GM18507 (cell line): ENCODE measurements around the gene GID8.
A peak's percentile ranks its signal among the peaks of the same experiment; 100 is the strongest.

Experiments
- DNase-seq: peaks from one replicate; pipeline ENCODE4 v3.0.0; 2011; ENCODE audit warnings: low read depth; ENCODE audit not compliant: insufficient read length; ENCODE audit errors: extremely low spot score
- FAIRE-seq: peaks from 2 replicates; lab custom pipeline; 2011; peaks lifted over from hg19 to GRCh38; lab: Jason Lieb, UNC

GID8 gene

DNA sequence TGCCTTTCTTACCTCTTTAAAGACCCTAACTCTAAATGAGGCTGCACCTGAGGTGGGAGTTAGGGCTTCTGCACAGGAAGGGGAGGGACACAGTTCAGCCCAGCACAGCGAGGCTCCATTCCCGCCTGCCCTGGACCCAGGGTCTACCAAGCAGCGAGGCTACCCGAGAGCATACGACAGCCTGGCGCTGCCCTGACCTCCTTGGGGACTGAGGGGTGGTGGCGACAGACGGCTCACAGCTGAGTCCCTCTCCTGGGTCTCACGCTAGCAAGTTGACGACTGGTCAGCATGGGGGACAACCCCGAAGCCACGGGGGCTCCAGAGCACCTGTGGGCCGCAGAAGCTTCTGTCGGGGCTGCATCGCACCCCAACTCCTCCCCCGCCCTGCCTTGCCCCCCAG lies 38.9 kb downstream of the GID8 start:
- no peak for FAIRE-seq
- DNase-seq: no peak

DNA sequence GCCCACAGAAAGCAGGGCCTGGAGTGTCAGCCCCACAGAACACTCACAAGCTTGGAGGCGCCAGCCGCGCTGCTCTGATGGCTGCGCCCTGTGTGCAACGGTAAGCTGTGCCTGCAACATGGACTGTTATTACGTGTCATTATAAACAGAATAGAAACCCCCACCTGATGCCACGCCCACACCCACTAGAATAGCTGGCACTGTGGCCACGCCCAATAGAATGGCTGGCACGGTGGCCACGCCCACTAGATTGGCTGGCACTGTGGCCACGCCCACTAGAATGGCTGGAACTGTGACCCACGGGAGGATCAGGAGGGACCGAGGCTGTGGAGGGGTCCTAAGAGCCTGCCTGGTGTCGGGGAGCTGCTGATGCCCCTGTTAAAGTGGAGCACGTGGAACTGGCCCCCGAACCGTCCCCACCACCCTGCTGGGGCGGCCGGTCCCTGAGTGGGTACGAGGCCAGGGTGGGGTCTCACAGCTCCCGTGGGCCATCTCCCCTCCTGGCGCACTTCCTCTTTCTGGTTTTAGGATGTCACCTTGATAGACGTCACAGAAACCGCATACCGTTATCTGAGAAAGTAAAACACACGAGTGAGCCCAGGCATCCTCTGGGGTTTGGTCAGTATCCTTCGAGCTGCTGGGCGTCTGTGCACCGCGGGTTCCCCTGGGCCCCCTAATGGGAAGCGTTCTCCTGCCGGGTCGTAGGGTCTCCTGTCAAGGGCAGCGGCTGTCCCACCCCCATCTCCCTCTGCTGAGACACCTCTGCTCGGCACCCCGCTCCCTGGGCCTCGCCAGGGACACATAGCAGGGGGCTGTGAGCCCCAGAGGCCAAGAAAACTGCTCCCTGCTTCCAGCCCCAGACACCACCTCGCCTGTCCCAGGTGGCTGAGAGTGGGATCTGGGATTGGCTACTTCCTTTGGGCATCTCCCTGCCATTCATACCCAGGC lies 39.9 kb downstream of the GID8 start:
- FAIRE-seq: peak; percentile 89
- DNase-seq: peak; percentile 68

DNA sequence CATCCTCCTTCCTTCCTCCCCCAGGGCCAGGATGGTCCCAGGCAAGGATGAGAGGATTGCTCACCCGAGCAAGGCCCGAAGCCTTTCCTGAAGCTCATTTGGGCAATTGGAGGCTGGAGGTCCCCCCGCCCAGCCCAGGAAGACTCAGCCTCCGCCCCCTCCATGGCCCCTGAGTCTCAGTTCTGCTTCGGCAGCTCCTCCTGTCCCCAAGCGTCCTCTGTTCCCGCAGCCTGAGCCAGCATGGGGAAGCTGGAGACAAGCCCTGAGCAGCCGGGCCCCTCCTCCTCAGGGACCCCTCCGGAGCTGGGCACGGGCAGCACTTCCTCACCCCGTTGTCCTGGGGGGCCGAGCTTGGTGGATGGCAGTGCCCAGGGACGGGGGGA lies 40.6 kb downstream of the GID8 start:
- DNase-seq: no peak
- FAIRE-seq: no peak

DNA sequence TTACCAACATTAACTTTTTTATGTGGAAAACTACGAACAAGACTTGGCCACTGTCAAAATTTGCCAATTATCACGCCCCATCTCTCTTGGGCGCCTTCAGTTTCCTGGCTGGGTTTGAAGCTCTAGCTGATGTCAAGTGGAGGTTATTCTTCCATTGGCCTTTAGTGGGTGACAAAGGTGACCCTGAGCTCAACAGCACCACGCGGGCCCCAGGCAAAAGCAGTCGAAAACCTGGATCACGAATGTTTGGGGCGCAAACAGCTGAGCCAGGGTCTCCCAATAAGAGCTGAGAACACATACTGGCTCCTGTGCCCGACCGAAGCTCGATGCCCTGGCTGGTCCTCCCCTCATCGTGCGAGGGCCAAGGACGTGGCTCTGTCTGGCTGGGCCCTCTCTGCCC lies 41.4 kb downstream of the GID8 start:
- FAIRE-seq (no peak), DNase-seq (no peak)

DNA sequence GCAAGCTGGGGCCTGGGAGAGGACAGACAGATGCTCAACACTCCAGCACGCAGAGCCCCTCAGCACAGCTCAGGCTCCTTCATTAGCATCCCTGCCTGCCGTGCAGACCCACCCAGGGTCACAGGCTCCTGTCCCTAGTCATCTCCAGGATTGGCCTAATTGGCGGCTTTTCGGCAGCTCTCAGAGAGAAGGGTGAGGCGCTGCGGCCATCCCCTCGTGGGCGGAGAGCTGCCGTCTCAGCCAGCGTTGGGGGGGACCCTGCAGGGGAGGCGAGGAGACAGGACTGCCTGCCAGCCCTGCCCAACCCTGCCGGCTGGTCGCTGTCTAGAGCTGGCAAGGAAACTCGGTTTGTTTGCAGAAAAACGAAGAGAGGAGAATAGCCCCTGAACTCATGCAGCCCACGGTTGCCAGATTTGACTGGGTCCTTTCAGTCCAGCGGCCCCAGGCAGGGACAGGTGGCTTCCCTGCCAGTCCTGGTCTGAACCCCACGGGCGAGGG lies 42.0 kb downstream of the GID8 start:
- no peak for FAIRE-seq
- no peak for DNase-seq

DNA sequence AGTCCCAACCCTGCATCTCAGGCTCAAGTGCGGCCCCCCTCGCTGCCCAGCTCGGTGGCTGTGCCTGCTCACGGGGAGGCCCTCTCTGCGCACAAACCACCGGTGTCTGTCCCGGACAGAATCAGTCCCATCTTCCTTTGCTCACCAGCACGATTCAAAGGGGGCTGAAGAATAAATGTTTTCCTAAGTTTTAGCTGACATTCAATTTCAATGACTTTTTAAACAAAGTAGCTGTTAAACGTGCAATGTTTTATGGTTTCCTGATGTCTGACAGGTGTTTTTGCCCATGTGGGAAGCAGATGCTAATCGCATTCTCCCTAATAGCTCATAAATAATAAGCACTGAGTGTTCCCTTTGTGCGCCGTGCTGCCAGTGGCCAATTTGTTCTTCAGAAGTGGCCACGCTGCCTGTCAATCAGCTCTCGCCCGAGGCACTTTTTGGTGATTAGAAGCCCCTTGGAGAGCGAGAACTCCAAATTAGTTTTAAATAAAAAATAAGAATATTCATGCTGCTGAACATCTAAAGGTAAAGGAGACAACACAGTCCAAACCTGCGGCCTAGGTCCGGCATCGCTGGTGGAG lies 42.5 kb downstream of the GID8 start:
- no peak for DNase-seq

DNA sequence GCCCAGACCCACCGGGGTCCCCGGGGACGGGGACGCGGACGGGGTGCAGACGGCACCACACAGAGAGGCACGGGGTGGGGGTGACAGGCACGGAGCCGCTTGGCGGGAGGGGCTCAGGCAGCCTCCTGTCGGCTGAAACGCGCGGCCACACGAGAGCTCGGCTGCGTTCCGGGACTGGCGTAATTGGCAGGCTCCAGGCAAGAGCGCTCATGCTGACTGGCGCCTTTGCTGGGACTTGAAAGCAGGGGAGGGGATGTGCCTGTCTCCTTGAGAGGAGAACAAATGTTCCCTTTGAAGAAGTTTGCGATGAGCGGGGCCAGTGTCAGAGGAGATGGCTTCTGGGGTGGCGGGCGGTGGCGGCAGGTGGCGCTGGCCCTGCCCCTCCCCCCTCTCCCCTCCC lies 43.0 kb downstream of the GID8 start:
- FAIRE-seq (no peak), DNase-seq (no peak)

More for the DNA sequence above, 42.5 kb downstream of the GID8 start:
- no peak for FAIRE-seq

DNA sequence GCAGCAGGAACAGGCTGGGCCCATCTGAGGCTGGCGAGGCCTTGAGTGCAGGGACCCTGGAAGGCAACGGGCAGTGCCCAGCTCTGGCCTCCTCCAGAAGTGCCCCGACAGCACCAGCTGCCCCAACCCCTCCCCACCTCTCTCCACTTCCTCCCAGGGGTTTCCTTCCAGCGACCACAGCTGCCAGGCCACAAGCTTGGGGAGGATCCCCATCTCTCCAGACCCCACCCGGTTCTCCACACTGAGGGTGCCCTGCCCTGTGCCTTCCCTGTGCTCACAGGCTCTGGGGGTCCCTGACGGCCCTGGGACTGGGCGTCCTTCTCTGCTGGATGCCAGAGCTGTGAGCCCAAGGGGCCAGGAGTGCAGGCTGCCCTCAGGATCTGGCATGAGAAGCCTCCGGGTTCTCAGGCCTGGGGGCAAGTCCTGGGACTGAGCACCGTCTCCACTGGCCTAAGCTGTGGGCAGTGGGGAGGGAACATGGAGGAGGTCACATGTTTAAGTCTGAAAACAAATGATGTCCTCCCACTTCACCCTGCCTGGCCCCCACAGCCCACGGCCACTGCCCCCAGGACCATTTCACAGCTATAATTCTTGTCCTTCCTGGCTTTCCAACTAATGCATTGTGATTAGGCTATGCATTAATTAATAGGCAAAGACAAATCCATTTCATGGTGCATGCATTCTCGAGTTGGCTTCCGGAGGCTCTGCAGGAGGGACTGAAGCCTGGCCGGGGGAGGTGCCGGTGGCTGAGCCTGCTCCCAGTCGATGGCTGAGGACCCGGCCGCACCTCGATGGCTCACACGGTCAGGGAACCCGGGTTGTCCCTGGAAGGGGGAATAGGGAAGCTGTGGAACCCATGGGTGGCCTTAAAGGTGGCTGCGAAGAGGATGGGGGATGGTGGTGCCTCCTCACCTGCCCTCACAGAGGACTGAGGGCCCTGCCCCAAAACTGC lies 44.5 kb downstream of the GID8 start:
- no peak for FAIRE-seq
- DNase-seq: no peak

DNA sequence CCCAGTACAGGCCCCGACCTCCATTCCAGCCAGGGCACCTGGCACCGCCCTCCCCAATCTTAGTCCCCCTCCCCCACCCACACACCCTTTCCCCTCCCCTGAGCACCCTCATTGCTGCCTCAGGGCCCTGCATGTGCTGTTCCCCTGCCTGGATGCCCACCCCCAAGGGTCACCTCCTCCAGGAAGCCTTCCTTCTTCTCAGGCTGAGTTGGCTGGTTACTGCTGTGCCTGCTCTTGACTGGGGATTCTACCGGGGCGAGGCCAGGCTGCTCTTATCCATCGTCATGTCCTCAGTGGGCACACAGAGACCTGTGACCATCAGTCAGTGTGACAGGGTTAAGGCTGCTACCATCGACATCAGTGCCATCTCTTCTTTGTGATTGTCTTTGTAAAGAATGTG lies 45.3 kb downstream of the GID8 start:
- FAIRE-seq (no peak), DNase-seq (no peak)

DNA sequence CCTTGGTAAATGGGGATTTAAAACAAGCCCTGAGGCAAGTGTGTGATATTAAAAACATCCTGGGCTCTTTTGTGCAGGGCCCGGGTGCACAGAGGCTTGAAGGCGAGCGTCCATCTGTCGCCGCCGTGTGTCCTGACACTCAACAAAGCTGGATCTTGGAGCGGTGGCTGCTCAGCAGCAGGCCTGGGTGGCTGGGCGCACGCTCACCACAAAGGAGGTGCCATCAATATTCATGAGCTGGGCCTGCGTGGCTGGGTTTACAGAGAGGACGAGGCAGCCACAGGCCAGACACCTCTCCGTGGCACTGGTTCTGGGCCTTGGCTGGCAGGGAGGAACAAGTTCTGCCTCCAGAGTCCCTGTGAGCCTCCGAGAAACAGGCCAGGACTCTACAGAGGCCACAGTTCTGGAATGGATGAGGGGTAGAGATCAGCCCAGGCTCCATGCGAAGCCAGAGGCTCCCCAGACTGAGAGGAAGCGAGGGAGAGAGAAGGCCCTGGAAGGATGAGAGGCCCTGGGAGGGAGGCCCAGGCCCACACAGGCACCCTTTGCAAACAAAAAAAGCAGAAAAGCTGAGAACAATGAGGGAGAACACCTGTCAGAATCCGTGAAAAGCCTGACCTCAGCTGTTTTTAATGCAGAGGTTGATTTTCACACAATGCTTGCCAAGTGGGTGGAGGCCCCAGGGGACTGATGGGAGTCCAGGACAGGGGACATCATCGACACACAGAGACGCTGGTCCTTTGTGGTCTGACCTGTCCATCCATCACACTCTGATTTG lies 46.9 kb downstream of the GID8 start:
- DNase-seq: no peak
- FAIRE-seq: no peak

DNA sequence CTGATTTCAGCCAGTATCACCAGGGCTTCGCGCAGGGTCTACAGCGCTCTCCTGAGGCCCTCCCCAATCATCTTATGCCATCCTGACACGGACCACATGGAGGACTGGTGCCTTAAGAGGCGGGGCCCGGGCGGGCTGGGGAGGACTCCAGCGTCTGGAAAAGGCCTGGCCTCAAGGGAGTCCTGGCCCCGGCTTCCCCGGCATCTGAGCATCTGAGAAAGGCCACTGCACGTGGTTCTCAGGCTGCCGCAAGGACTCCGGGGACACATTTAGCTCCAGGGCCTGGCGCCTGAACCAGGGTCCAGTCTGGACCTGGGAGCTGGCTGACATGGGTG lies 47.5 kb downstream of the GID8 start:
- FAIRE-seq (no peak), DNase-seq (no peak)

DNA sequence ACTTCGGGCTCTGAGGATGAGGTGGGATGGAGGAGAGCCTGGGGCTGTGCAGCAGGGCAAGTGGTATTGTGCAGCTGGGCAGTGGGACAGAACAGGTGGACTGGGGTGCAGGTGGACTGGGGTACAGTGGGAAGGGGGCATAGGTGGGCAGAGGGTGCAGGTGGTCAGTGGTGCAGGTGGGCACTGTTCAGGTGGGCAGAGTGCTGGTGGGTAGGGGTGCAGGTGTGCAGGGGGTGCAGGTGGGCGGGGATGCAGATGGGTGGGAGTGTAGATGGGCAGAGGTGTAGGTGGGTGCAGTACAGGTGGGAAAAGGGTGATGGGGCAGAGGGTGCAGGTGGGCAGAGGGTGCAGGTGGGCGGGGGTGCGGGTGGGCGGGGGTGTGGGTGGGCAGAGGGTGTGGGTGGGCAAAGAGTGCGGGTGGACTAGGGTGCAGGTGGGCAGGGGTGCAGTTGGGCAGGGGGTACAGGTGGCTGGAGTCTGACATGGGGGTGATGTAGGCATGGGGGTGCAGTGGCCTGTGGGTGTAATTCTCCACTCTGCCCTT lies 48.4 kb downstream of the GID8 start:
- no peak for DNase-seq
- FAIRE-seq: no peak

DNA sequence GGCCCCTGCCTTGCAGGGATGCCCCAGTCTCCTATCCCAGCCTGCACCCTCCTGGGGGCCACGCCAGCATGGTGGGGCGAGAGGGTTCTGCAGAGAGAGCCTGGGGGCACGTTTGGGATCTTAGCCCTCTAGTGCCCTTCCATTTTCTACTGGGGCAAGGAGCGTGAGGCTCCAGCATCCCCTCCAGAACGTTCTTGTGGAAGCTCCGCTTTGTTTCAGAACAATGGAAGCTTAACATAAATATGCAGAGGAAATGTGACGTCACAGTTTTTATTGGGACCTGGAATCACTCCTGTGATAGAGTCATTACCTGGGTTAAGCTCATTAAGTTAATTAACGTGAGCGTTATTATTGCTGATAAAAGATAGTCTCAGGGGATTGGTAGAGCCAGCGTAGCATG lies 49.2 kb downstream of the GID8 start:
- DNase-seq (no peak), FAIRE-seq (no peak)

DNA sequence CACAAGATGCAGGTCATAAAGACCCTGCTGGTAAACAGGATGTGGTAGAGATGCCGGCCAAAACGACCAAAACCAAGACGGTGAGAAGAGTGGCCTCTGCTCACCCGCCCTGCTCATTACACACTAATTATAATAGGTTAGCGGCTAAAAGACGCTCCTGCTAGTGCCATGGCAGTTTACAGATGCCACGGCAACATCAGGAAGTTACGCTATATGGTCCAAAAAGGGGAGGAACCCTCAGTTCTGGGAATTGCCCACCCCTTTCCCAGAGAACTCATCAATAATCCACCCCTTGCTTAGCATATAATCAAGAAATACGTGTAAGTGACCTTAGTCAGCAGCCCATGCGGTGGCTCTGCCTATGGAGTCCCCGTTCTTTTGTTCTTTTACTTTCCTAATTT lies 51.3 kb downstream of the GID8 start:
- FAIRE-seq: no peak
- no peak for DNase-seq

DNA sequence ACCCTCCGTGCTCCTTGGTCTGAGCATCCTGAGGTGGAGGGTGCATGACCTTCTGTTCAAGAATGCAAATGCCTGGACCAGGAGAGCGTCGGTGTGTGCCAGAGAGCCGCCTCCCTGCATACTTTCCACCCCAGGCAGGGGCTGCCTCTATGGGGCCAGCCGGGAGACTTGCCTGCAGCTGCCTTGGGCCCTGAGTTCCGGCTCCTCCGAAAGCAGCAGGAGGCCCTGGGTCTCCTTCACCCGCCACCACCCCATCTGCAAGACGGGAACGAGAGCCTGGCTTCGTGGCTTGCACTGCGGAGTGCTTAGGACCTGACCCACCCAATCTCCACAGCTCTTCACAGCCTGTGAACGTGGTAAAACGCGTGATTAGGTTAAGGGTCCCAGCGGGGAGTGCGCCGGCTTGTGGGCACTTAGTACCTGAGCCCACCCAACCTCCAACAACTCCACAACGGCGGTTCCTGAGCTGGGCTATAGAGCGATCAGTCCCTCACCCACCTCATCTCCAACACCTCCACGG lies 52.4 kb downstream of the GID8 start:
- DNase-seq (no peak), FAIRE-seq (no peak)

DNA sequence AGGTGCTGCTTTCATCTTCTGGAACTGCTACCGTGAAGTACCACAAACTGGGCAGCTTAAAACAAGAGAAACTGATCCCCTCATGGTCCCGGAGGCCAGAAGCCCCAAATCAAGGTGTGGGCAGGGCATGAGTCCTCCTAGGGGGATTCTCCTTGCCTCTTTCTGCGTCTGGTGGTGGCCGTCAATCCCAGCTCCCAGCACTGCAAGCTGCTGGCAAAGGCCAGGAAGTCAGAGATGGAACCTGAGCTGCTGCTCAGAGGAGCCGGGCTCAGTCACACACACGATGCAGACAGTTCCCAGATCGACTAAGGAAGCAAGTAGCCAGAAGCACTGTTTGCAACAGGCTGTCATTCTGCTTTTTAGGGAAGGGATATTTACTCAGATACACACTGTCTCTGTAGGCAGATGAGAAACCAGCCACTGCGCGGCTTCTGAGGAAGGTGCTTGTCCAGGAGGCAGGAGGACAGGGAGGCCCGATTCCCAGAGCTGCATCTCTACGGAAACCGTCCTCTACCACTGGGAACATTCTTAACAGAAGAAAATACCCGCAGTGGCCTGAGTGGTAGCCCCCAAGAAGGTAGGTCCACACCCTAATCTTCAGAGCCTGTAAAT lies 53.4 kb downstream of the GID8 start:
- no peak for FAIRE-seq

DNA sequence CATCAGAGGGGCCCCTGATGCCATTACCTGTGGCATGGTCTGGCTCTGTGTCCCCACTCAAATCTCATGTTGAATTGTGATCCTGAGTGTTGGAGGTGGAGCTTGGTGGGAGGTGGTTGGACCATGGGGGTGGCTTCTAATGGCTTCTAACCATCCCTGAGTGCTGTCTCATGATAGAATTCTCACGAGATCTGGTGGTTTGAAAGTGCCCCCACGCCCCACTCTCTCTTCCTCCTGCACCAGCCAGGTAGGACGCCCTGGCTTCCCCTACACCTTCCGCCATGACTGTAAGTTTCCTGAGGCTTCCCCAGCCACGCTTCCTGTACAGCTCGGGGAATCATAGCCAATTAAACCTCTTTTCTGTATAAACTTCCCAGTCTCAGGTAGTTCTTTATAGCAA lies 53.9 kb downstream of the GID8 start:
- DNase-seq (no peak), FAIRE-seq (no peak)

More for the DNA sequence above, 53.4 kb downstream of the GID8 start:
- no peak for DNase-seq

DNA sequence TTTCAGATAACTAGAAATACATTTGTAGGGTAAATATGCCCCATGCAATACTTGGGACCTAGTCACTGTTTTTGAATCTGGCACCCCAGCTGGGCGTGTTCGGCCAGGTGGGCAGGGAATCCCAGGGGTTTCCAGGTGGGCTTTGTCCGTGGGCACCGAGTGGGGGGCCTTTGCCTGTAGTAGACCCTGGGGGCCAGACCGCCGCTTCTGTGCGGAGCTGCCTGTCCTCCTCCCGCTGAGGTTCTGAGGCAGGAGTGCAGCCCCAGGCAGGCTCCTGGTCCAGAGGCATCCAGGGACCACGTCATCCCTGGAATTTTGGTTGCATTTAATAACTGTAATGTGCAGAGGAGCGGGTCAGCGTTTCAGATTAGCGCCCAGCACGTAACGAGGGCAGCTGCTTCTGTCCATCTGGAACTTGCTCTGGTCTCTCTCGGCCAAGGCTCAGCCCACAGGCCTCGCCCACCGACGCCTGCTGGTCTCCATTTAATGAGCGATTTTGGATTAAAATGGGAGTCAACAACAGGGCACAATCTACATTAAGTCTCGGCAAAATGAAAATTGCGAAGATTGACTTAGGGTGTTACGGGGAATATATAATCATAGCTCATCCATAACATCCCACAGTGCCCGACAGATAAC lies 56.0 kb downstream of the GID8 start:
- DNase-seq (no peak), FAIRE-seq (no peak)
